GM18861 (cell line): Measurements from ENCODE around the gene RAB9A.

Experiments used
- ATAC-seq: cut with Tn5 transposase; IDR thresholded peaks from one replicate; pipeline ENCODE4 v1.9.1; 2021; ENCODE audit not compliant: unreplicated experiment

RAB9A gene

DNA sequence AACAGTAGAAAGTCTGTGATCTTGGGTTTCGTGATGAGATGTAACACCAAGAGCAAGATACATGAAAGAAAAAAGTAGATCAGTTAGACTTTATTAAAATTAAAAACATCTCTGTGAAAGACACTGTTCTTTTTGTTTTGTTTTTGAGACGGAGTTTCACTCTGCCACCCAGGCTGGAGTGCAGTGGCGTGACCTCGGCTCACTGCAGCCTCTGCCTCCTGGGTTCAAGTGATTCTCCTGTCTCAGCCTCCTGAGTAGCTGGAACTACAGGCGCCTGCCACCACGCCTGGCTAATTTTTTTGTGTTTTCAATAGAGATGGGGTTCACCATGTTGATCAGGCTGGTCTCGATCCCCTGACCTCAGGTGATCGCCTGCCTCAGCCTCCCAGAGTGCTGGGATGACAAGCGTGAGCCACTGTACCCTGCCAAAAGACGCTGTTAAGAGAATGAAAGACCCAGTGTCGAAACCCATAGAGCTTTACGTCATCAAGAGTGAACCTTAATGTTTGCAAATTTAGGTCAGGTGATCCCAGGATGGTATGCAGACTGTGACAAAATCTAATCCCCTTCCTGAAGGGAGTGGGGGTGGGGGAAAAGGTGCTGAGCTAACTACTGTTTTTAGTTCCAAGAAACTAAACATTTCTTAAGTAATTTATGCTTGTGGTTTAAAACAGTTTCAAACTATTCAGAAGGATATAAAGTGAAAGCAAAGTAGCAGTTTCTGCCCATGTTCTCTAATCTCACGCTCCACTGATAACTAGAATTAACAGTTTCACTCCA is 53.7 kb downstream of the RAB9A start:
- peak; percentile 84 for ATAC-seq

- ATAC-seq: no peak
Observed at GRCh38 chrX:13747836-13748235, 58.9 kb downstream of the RAB9A start.

GRCh38 chrX:13748486-13748885 is 59.6 kb downstream of the RAB9A start:
- ATAC-seq: no peak

GRCh38 chrX:13750204-13750603 is 61.3 kb downstream of the RAB9A start:
- ATAC-seq: no peak

- peak; percentile 38 for ATAC-seq
Observed at GRCh38 chrX:13750812-13751211, 61.9 kb downstream of the RAB9A start.

DNA sequence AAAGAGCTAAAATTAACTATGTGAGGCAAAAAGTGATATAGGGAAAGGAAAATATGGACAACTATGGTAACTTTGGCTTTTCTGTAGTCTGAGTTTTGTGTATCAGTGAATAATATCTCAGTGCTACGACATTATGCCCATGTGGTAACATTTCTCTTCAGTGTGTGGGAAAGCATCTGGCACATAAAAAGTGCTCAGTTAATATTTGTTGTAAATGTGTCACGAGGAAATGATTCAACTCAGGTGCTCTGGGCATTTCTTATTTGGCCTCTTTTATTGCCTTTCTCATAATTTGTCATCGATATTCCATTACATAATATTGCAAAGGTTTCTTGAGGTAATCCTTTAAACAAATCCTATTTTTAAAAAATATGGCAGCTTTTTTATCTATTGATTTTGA is 63.2 kb downstream of the RAB9A start:
- ATAC-seq: no peak

GRCh38 chrX:13752646-13753045 is 63.7 kb downstream of the RAB9A start:
- ATAC-seq: peak; percentile 47

- ATAC-seq: no peak
Observed at GRCh38 chrX:13754765-13755164, 65.8 kb downstream of the RAB9A start.

GRCh38 chrX:13755254-13755653 is 66.3 kb downstream of the RAB9A start:
- ATAC-seq: no peak

DNA sequence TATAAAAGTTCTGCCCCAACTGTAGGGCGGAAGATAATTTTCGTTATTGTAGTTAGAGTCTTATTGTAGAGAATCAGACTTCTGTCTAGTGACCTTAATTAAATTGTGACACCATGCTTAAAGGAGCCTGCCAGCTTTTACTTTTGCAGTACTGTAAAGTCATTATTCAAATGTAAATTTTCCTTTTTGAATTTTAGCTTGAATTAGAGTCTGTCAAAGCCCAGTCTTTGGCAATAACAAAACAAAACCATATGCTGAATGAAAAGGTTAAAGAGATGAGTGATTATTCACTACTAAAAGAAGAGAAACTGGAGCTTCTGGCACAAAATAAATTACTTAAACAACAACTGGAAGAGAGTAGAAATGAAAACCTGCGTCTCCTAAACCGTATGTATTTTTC is 67.5 kb downstream of the RAB9A start:
- no peak for ATAC-seq

DNA sequence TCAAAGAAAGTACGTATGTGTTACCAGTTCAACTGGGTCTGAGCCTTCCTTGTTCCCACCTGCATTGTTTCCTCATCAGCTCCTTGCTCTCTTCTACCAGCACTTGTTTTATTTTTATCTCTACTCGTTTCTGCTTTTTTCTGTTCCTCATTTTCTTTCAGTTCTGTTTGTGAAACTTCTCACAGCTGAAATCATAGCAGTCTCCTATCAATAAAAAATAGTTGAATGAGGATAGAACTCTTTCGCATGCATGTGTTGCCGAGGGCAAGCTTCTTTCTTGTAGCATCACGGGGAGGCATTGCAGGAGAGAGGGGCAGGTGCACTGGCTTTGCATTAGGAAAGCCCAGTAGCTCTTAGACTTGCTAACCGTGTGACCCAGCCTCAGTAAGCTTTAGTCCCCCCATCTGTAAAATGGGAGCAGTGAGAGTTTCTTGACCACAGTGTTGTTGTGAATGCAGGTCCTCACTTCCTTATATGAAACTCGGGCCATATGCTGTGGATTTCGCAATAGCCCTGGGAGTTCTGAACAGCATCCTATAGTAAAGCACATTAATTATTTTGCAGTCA is 70.3 kb downstream of the RAB9A start:
- peak; percentile 60 for ATAC-seq
